Measurements from ENCODE around the gene ZBTB44.
"Not testable (repeated sequence)": the region's sequence is repeated elsewhere in the genome, so short reads cannot be mapped to it uniquely, and the experiment has no call there.

The ZBTB44 gene, protein sequence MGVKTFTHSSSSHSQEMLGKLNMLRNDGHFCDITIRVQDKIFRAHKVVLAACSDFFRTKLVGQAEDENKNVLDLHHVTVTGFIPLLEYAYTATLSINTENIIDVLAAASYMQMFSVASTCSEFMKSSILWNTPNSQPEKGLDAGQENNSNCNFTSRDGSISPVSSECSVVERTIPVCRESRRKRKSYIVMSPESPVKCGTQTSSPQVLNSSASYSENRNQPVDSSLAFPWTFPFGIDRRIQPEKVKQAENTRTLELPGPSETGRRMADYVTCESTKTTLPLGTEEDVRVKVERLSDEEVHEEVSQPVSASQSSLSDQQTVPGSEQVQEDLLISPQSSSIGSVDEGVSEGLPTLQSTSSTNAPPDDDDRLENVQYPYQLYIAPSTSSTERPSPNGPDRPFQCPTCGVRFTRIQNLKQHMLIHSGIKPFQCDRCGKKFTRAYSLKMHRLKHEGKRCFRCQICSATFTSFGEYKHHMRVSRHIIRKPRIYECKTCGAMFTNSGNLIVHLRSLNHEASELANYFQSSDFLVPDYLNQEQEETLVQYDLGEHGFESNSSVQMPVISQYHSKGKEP

DNA sequence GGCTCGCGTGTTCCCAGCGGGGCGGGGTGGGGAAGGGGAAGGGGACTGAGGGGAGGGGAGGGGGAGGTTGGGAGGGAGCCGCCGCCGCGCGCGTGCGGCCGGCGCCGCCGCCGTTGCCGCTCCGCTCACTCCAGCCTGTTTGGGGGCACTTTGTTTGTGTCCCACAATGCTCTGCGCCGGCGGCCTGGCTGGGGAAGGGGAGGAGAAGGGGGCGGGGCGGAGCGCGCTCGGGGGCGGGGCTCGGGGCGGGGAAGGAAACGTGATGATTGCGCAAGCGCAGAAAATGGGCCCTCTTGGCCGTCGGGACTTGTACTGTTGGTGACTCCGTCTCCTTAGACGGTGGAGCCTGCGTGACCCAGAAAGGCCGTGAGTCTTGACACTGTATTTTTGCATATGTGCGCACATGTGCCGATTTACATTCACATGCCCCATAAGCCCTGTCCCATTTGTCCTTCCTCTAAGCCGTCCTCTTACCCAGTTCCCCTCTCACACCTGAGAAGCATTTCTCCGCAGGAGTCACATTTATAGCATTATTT, at the start of gene ZBTB44:
Gene ZBTB44 (minus strand): TSS at position 168 of the 536 bp plus-strand sequence. CDS start 53,044 bp downstream, outside the sequence.
- peak within 1 kb of the TSS; percentile 77 for H3K4me3 ChIP-seq (ENCODE audit: low read depth, low read length)

GRCh38 chr11:130359419-130359818, 44.7 kb upstream of the ZBTB44 start:
- H3K4me3 ChIP-seq (ENCODE audit: low read depth, low read length): no peak overlapping the region

DNA sequence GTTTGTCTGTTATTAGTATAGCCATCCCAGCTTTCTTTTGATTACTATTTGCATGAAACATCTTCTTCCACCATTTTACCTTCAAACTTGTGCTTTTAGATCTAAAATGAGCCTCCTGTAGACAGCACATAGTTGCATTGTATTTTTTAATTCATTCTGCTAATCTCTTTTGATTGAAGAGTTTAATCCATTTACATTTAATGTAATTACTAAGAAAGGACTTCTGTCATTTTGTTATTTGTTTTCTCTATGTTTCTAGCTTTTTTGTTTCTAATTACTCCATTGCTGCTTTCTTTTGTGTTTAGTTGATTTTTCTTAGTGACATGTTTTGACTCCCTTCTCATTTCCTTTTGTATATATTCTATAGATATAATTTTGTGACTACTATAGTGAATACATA, 43.7 kb upstream of the ZBTB44 start:
- no peak overlapping the region for H3K4me3 ChIP-seq (ENCODE audit: low read depth, low read length)

GRCh38 chr11:130347261-130347660, 32.5 kb upstream of the ZBTB44 start:
- H3K4me3 ChIP-seq (ENCODE audit: low read depth, low read length): no peak overlapping the region

DNA sequence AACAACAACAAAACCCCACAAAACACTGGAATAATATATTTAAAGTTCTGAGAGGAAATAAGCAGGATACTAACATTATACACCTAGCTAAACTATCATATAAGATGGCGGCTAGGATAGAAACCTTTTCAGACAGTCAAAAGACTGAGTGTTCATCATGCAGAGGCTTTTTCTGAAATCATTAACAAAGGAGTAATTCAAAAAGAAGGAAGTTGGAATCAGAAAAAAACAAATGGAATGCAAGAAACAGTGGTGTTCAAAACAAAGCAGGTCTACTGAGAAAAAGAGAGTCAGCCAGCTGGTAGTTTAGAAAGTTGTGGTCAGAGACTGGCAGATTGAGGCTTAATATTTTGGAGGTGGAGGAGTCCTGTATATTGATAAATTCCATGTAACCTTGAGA, 30.1 kb upstream of the ZBTB44 start:
- H3K4me3 ChIP-seq (ENCODE audit: low read depth, low read length): no peak overlapping the region

- no peak overlapping the region for H3K4me3 ChIP-seq (ENCODE audit: low read depth, low read length)
Measured at GRCh38 chr11:130340671-130341319, 26.1 kb upstream of the ZBTB44 start.

GRCh38 chr11:130338667-130339066, 23.9 kb upstream of the ZBTB44 start:
- H3K4me3 ChIP-seq (ENCODE audit: low read depth, low read length): no peak overlapping the region

GRCh38 chr11:130337281-130338089, 22.8 kb upstream of the ZBTB44 start:
- H3K4me3 ChIP-seq (ENCODE audit: low read depth, low read length): no peak overlapping the region

DNA sequence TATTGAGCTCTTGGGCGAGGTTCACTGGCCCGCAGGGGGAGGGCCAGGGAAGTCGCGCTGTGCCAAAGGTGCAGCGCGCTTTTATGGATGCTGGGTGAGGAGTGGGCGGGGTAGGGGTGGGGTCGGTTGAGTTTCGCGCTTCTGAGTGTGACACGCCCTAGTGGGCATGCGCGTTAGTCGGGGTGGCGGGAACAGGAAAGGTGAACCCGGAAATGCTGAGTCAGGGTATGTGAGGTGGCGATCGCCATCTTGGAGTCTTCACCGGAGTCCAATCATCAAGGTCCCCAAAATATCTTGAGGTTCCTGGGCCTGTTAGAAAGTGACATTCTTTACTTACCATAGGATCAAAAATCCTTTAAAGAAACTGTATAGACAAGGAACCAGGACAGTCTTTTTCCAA, 16.7 kb upstream of the ZBTB44 start:
- not testable (repeated sequence) for H3K4me3 ChIP-seq (ENCODE audit: low read depth, low read length)

DNA sequence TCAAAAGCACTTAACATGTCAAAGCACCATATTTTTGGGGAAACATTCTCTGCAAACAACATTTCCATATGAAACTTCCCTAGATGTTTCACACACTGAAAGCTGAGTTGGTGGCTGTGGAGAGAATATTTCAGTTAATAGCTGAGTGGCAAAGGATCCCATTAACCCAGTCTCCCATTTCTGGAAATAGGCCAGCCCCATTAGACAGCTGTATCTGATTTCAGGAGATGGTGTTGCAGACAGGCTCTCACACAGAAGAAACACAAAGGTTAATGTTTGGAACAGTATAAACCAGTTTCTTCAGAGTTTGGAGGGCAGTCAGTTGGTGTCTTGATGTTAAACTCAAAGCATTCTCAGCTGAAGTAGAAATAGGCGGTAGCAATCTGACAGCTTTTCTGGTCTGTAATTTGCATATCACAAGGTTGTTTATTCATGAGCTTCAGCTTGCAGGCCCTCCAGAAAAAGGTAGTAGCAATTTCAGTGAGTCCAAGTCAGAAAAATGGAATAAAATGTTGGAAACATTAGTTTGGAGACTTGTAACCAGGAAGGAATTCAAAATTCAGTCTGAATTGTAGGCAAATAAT, 15.5 kb upstream of the ZBTB44 start:
- H3K4me3 ChIP-seq (ENCODE audit: low read depth, low read length): no peak overlapping the region

DNA sequence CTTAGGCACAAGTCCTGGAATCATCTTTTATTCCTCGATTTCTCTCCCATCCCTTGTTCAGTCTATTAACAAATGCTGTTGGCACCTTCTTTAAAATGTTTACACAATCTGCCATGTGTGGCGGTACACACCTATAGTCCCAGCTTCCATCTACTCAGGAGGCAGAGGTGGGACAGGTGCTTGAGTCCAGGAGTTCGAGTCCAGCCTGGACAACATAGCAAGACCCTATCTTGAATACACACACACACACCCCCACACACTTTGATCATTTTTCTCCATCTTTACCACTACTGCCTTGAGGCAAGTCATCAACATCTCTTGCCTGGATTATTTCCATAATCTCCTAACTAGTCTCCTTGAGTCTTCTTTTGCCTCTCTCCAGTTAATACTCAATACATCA, 13.7 kb upstream of the ZBTB44 start:
- no peak overlapping the region for H3K4me3 ChIP-seq (ENCODE audit: low read depth, low read length)

DNA sequence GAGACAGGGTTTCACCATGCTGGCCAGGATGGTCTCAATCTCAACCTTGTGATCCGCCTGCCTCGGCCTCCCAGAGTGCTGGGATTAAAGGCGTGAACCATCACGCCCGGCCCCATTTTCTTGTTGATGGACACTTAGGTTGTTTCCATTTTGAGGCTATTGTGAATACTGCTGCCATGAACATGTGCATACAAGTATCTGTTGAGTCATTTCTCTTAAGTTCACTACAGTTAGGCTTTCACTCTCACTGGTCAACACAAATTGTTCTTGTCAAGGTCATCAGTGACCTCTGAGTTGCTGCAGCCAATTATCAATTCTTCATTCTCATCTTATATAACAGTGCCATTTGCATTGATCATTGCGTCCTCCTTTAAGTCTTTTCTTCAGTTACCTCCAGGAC, 13.0 kb upstream of the ZBTB44 start:
- H3K4me3 ChIP-seq (ENCODE audit: low read depth, low read length): no peak overlapping the region

DNA sequence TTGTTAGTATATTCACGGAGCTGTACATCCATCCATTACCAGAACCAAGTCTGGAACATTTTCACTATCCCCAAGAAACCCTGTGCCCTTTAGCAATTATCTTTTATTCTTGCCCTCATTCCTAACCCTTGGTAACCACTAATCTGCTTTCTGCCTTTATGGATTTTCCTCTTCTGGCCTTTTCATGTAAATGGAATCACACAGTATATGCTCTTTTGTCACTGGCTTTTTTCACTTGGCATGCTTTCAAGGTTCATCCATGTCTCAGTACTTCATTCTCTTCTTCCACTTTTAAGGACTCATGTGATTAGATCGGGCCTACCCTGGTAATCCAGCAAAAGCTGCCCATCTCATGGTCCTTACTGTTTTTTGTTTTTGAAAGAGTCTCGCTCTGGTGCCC, 11.0 kb upstream of the ZBTB44 start:
- no peak overlapping the region for H3K4me3 ChIP-seq (ENCODE audit: low read depth, low read length)

- H3K4me3 ChIP-seq (ENCODE audit: low read depth, low read length): no peak overlapping the region
Measured at GRCh38 chr11:130323452-130324450, 9.0 kb upstream of the ZBTB44 start.

DNA sequence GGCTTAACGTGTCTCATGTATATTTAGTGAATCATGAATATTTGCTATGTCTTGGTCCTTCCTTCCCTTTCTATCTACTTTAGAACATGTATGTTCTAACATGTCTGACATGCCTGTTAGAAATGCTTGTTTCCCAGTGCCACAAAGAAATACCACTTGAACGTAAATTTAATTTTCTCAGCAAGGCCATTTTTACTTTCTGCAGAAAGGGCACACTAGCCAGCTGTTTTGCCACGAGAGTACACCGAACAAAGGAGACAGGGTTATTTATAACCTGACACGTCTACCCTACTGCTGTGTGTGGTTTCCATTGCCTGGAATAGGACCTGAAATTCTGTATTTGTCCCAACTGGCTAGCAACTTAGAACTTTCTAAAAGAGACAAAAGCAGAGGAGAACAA, 7.4 kb upstream of the ZBTB44 start:
- H3K4me3 ChIP-seq (ENCODE audit: low read depth, low read length): no peak overlapping the region

DNA sequence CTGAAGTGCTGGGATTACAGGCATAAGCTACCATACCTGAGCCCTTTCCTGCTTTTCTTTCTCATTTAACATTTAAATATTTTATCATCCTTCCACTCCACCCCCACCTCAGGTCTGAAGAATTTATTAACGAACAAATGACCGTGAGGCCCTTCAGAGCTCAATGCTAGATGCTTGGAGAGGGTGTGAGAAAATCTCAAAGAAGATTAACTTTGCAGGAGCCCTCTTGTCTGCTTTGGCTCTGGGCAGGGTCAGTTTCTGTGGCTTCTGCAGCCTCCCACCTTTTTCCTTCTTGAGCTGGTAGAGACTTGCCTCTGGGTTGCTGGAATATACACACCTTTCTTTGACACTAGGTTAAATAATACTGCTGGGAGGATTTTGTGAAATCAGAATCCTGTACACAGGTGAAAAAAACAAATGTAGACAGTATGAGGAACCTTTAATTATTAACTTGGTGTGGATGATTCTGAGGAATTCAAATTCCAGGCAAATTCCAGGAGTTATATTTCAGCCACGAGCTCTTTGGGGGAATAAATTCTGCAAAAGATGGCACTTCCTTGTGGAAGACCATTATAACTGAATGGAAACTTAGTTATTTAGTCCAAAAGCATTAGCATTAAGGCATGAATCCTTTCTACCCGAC, 3.4 kb upstream of the ZBTB44 start:
- no peak overlapping the region for H3K4me3 ChIP-seq (ENCODE audit: low read depth, low read length)

- peak overlapping the region; percentile 30 for H3K4me3 ChIP-seq (ENCODE audit: low read depth, low read length)
Measured at GRCh38 chr11:130315354-130315970, 745 bp upstream of the ZBTB44 start.

GRCh38 chr11:130314184-130314749, 450 bp downstream of the ZBTB44 start:
- peak overlapping the region; percentile 77 for H3K4me3 ChIP-seq (ENCODE audit: low read depth, low read length)
